HCT116 (cell line): ENCODE results near the gene ARHGAP1. TPM values are rescaled to one million over a fixed set of nuclear protein-coding genes. Genes with fewer than 3 reads are reported as not detected.

Experiments used
- total RNA-seq: library from RNA; stranded (reverse); gene quantifications from one replicate; pipeline ENCODE4 v1.2.1, GENCODE V29; 2021; ENCODE audit not compliant: unreplicated experiment

The ARHGAP1 gene
- total RNA-seq, 1 experiment from 2014 or later = 36.9 TPM

Other genes with a start within 250 kb of the ARHGAP1 start
- gene AMBRA1, start 106.6 kb downstream of the ARHGAP1 start, total RNA-seq = 22.7 TPM
- 1.9 TPM for gene HARBI1, start 83.4 kb downstream of the ARHGAP1 start, total RNA-seq
- 69.2 TPM for gene ATG13, start 83.1 kb downstream of the ARHGAP1 start, total RNA-seq
- gene ZNF408, start 412 bp upstream of the ARHGAP1 start, total RNA-seq = 14.4 TPM
- 0.47 TPM for gene F2, start 18.6 kb upstream of the ARHGAP1 start, total RNA-seq
- gene CKAP5, start 145.7 kb upstream of the ARHGAP1 start, total RNA-seq = 166 TPM
- 7.4 TPM for gene LRP4, start 217.9 kb upstream of the ARHGAP1 start, total RNA-seq
- gene CSTPP1, start 236.1 kb upstream of the ARHGAP1 start, total RNA-seq = 24.7 TPM